Mesodermal cell (in vitro differentiated cells): Measurements from ENCODE around the gene RHO.
"Not testable (repeated sequence)": the region's sequence is repeated elsewhere in the genome, so short reads cannot be mapped to it uniquely, and the experiment has no call there.

Experiments used
- H3K27ac ChIP-seq: 2 replicates; pipeline ENCODE4 v1.7.0; 2013; ENCODE audit warnings: mild to moderate bottlenecking, low read depth, low read length, moderate library complexity; ENCODE audit not compliant: severe bottlenecking
- H3K36me3 ChIP-seq: 2 replicates; pipeline ENCODE4 v1.7.1; 2013; ENCODE audit warnings: mild to moderate bottlenecking, low read length, moderate library complexity; ENCODE audit not compliant: control insufficient read depth, insufficient read depth
- H3K4me1 ChIP-seq: one replicate; pipeline ENCODE4 v1.7.1; 2013; ENCODE audit warnings: mild to moderate bottlenecking, low read length; ENCODE audit not compliant: insufficient read depth, control insufficient read depth, poor library complexity, severe bottlenecking
- H3K4me3 ChIP-seq: 2 replicates; pipeline ENCODE4 v1.7.0; 2013; ENCODE audit warnings: low read length, control low read depth, mild to moderate bottlenecking; ENCODE audit not compliant: insufficient read depth, poor library complexity, severe bottlenecking; ENCODE audit errors: extremely low read depth
- H3K9me3 ChIP-seq: 2 replicates; pipeline ENCODE4 v1.7.1; 2013; ENCODE audit warnings: mild to moderate bottlenecking, low read length, moderate library complexity; ENCODE audit not compliant: control insufficient read depth
- WGBS, 2 experiments: methylation state at CpG; one replicate each; pipeline ENCODE4 v1.1.5; 2013; ENCODE audit warnings: missing lambda C conversion rate in 2 of 2; ENCODE audit not compliant: insufficient coverage in 2 of 2; 5-methylcytosine and 5-hydroxymethylcytosine counted together

RHO gene

GRCh38 chr3:129499604-129500333, 28.7 kb upstream of the RHO start:
- Histone ChIP-seq H3K36me3 (peaks cover 21% of the 10 kb centered on the region), H3K4me1 (peaks cover 28% of the 10 kb centered on the region)
- 92 to 95% methylated on average over 6 of the region's 14 CpGs for WGBS, 2 experiments

GRCh38 chr3:129500334-129500658, 28.1 kb upstream of the RHO start:
- Histone ChIP-seq H3K36me3 (peaks cover 26% of the 10 kb centered on the region), H3K27ac (no peak overlapping the region), H3K4me1 (peaks cover 27% of the 10 kb centered on the region), H3K4me3 (no peak overlapping the region), H3K9me3 (no peaks in the 10 kb centered on the region)
- 100% methylated on average over 2 to 4 of the region's 5 CpGs for WGBS, 2 experiments

More at GRCh38 chr3:129499604-129500333, 28.7 kb upstream of the RHO start:
- H3K27ac ChIP-seq, H3K4me3 ChIP-seq, H3K9me3 ChIP-seq: not testable (repeated sequence)

- 91 to 100% methylated on average over 3 to 4 of the region's 5 CpGs for WGBS, 2 experiments
- H3K36me3 ChIP-seq = peaks cover 33% of the 10 kb centered on the region
Measured at GRCh38 chr3:129501630-129502029, 26.8 kb upstream of the RHO start.

GRCh38 chr3:129502641-129503408, 25.6 kb upstream of the RHO start:
- H3K9me3 ChIP-seq = no peaks in the 10 kb centered on the region
- no peak overlapping the region for H3K4me3 ChIP-seq
- H3K4me1 ChIP-seq = peaks cover 9% of the 10 kb centered on the region
- H3K36me3 ChIP-seq = peaks cover 33% of the 10 kb centered on the region
- no peak overlapping the region for H3K27ac ChIP-seq
- WGBS, 2 experiments = 91 to 96% methylated on average over 11 to 17 of the region's 18 CpGs

More at GRCh38 chr3:129501630-129502029, 26.8 kb upstream of the RHO start:
- no peaks in the 10 kb centered on the region for H3K9me3 ChIP-seq
- no peak overlapping the region for H3K27ac ChIP-seq
- H3K4me3 ChIP-seq = no peak overlapping the region
- peaks cover 20% of the 10 kb centered on the region for H3K4me1 ChIP-seq

- Histone ChIP-seq H3K4me1 (peaks cover 5% of the 10 kb centered on the region), H3K9me3 (no peaks in the 10 kb centered on the region), H3K27ac (no peak overlapping the region), H3K36me3 (peaks cover 33% of the 10 kb centered on the region), H3K4me3 (no peak overlapping the region)
- 95 to 99% methylated on average over 7 to 10 of the region's 13 CpGs for WGBS, 2 experiments
Measured at GRCh38 chr3:129503471-129504291, 24.8 kb upstream of the RHO start.

GRCh38 chr3:129504471-129505100, 23.9 kb upstream of the RHO start:
- H3K4me3 ChIP-seq = no peak overlapping the region
- H3K4me1 ChIP-seq = no peaks in the 10 kb centered on the region
- no peaks in the 10 kb centered on the region for H3K9me3 ChIP-seq
- 95 to 100% methylated on average over 2 to 5 of the region's 5 CpGs for WGBS, 2 experiments
- peaks cover 33% of the 10 kb centered on the region for H3K36me3 ChIP-seq
- H3K27ac ChIP-seq = no peak overlapping the region

- peaks cover 28% of the 10 kb centered on the region for H3K36me3 ChIP-seq
- no peak overlapping the region for H3K4me3 ChIP-seq
- 98 to 100% methylated on average over 5 of the region's 6 CpGs for WGBS, 2 experiments
- no peaks in the 10 kb centered on the region for H3K9me3 ChIP-seq
- no peak overlapping the region for H3K27ac ChIP-seq
- no peaks in the 10 kb centered on the region for H3K4me1 ChIP-seq
Measured at GRCh38 chr3:129505341-129505740, 23.1 kb upstream of the RHO start.

- Histone ChIP-seq H3K9me3 (no peaks in the 10 kb centered on the region), H3K4me3 (no peak overlapping the region), H3K27ac (no peak overlapping the region), H3K4me1 (no peaks in the 10 kb centered on the region), H3K36me3 (peaks cover 29% of the 10 kb centered on the region)
- 93 to 98% methylated on average over 8 to 9 of the region's 9 CpGs for WGBS, 2 experiments
Measured at GRCh38 chr3:129506231-129506742, 22.2 kb upstream of the RHO start.

GRCh38 chr3:129507181-129507831, 21.1 kb upstream of the RHO start:
- Histone ChIP-seq H3K27ac (no peak overlapping the region), H3K4me1 (no peaks in the 10 kb centered on the region), H3K4me3 (no peak overlapping the region), H3K9me3 (no peaks in the 10 kb centered on the region), H3K36me3 (peaks cover 37% of the 10 kb centered on the region)
- 93 to 96% methylated on average over 7 to 9 of the region's 9 CpGs for WGBS, 2 experiments

GRCh38 chr3:129512595-129512994, 15.8 kb upstream of the RHO start:
- Histone ChIP-seq H3K4me3 (no peak overlapping the region), H3K27ac (no peak overlapping the region), H3K9me3 (no peaks in the 10 kb centered on the region), H3K36me3 (peaks cover 28% of the 10 kb centered on the region), H3K4me1 (no peaks in the 10 kb centered on the region)
